A549 treated with Hydrocortisone at 1 μM for 4 hours (cell line): ENCODE results near the gene GNG13. TPM values are rescaled to one million over a fixed set of nuclear protein-coding genes. Genes with fewer than 3 reads are reported as not detected.

ENCODE experiments used
- total RNA-seq: library from RNA; stranded (reverse); fragments of 200-300 nt; extraction: Qiagen RNA extraction; gene quantifications from 5 replicates; pipeline ENCODE4 v1.2.3, GENCODE V29; 2022

The GNG13 gene
- total RNA-seq, result 0.14 TPM in 1 of 5 replicates, not detected in the others

GRCh38 chr16:799948-800833 is at the start of gene GNG13:
Gene GNG13 (minus strand): TSS chr16:800734. CDS start chr16:799077, 1,657 bp downstream.

GRCh38 chr16:788399-789126 is 12.0 kb downstream of the GNG13 start, which contains the start of gene CHTF18:
Gene CHTF18 (plus strand): TSS chr16:788620. CDS start chr16:788685, 65 bp downstream.

GRCh38 chr16:787978-788398 is 12.5 kb downstream of the GNG13 start, which contains the start of gene RPUSD1:
Gene RPUSD1 (minus strand): TSS chr16:788381. CDS start chr16:787737, 644 bp downstream.

GRCh38 chr16:760545-761343 is 39.8 kb downstream of the GNG13 start, which contains the start of gene MSLN:
Gene MSLN (plus strand): TSS chr16:760734. CDS start chr16:762681, 1,947 bp downstream.

Other genes starting within 250 kb of the GNG13 start
- 0.14 to 0.22 TPM (median 0.16 TPM) in 5 replicates for gene PRR35, start 240.3 kb downstream of the GNG13 start, total RNA-seq
- 0.17 to 0.32 TPM (median 0.23 TPM) in 5 replicates for gene NHLRC4, start 233.7 kb downstream of the GNG13 start, total RNA-seq
- gene PIGQ, start 230.8 kb downstream of the GNG13 start, total RNA-seq, result 30.4 to 41.6 TPM (median 38.8 TPM) in 5 replicates
- gene RAB40C, start 210.7 kb downstream of the GNG13 start, total RNA-seq, result 14.8 to 19.3 TPM (median 17.6 TPM) in 5 replicates
- gene WFIKKN1, start 169.7 kb downstream of the GNG13 start, total RNA-seq, result 0.10 to 0.23 TPM (median 0.18 TPM) in 5 replicates
- 63.7 to 140 TPM (median 135 TPM) in 5 replicates for gene METTL26, start 164.4 kb downstream of the GNG13 start, total RNA-seq
- gene MCRIP2, start 158.9 kb downstream of the GNG13 start, total RNA-seq, result 18.5 to 43.3 TPM (median 40.9 TPM) in 5 replicates
- gene WDR90, start 151.4 kb downstream of the GNG13 start, total RNA-seq, result 18.5 to 27.3 TPM (median 24.3 TPM) in 5 replicates
- 70.8 to 97.1 TPM (median 87.4 TPM) in 5 replicates for gene RHOT2, start 132.6 kb downstream of the GNG13 start, total RNA-seq
- 0.63 to 1.6 TPM (median 1.1 TPM) in 5 replicates for gene RHBDL1, start 125.1 kb downstream of the GNG13 start, total RNA-seq
- 79.2 to 127 TPM (median 122 TPM) in 5 replicates for gene STUB1, start 120.3 kb downstream of the GNG13 start, total RNA-seq
- 73.2 to 80.1 TPM (median 77.6 TPM) in 5 replicates for gene JMJD8, start 116.4 kb downstream of the GNG13 start, total RNA-seq
- gene WDR24, start 110.3 kb downstream of the GNG13 start, total RNA-seq, result 5.3 to 6.9 TPM (median 6.1 TPM) in 5 replicates
- gene FBXL16, start 94.9 kb downstream of the GNG13 start, total RNA-seq, result 11.9 to 16.3 TPM (median 12.7 TPM) in 5 replicates
- 58.6 to 221 TPM (median 196 TPM) in 5 replicates for gene METRN, start 85.6 kb downstream of the GNG13 start, total RNA-seq
- gene ANTKMT, start 79.6 kb downstream of the GNG13 start, total RNA-seq, result 23.4 to 64.7 TPM (median 56.5 TPM) in 5 replicates
- gene CCDC78, start 74.3 kb downstream of the GNG13 start, total RNA-seq, result 5.0 to 6.3 TPM (median 5.8 TPM) in 5 replicates
- 16.0 to 19.2 TPM (median 18.8 TPM) in 5 replicates for gene HAGHL, start 73.6 kb downstream of the GNG13 start, total RNA-seq
- 25.8 to 31.1 TPM (median 27.7 TPM) in 5 replicates for gene CIAO3, start 59.7 kb downstream of the GNG13 start, total RNA-seq
- gene MSLN, start 40.0 kb downstream of the GNG13 start, total RNA-seq, result 2.5 to 4.0 TPM (median 3.1 TPM) in 5 replicates
- 36.3 to 54.3 TPM (median 50.8 TPM) in 5 replicates for gene RPUSD1, start 12.4 kb downstream of the GNG13 start, total RNA-seq
- gene CHTF18, start 12.1 kb downstream of the GNG13 start, total RNA-seq, result 16.6 to 25.7 TPM (median 24.4 TPM) in 5 replicates
- 8.4 to 14.3 TPM (median 9.5 TPM) in 5 replicates for gene LMF1, start 170.2 kb upstream of the GNG13 start, total RNA-seq
- gene SOX8, start 181.0 kb upstream of the GNG13 start, total RNA-seq, result 2.1 to 3.0 TPM (median 2.7 TPM) in 5 replicates